GM12892 (cell line): Measurements from ENCODE around the gene LAMC2.

Experiments used
- POLR2A ChIP-seq: IDR thresholded peaks from 2 replicates; pipeline ENCODE4 v1.6.1; 2011; ENCODE audit warnings: low read depth, low read length, control low read depth
- POLR2AphosphoS5 ChIP-seq: IDR thresholded peaks from 2 replicates; pipeline ENCODE4 v1.6.1; 2011; ENCODE audit warnings: low read depth, low read length, control low read depth
- TAF1 ChIP-seq: IDR thresholded peaks from 2 replicates; pipeline ENCODE4 v1.6.1; 2011; ENCODE audit warnings: low read depth, mild to moderate bottlenecking, control low read depth, low read length, borderline replicate concordance

DNA sequence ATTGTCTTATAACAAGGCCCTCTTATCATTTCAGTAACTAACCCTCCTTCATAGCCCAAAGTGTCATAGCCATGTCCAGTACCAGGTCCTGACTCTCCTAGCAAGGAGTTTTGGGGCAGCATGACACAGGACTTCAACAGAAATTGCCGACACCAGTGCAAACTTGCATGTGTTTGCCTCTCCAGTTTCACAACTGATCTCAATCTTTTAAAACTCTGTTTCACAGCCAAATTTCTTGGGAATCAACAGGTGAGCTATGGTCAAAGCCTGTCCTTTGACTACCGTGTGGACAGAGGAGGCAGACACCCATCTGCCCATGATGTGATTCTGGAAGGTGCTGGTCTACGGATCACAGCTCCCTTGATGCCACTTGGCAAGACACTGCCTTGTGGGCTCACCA, 36.8 kb downstream of the LAMC2 start:
- TF ChIP-seq POLR2AphosphoS5 (no peak), TAF1 (no peak), POLR2A (no peak)
